Astrocyte of the cerebellum (primary cell): ENCODE data around the gene SEC61G.

ENCODE experiments used
- DNase-seq: peaks from one replicate; pipeline ENCODE4 v3.0.0-alpha.2; 2011; ENCODE audit warnings: low read depth
- H3K4me3 ChIP-seq: 2 replicates; pipeline ENCODE4 v1.5.1; 2011; ENCODE audit warnings: mild to moderate bottlenecking, low read depth, low read length, moderate library complexity
- in situ Hi-C: cut with HindIII; loops from 2 replicates; pipeline ENCODE4 v1.10.0; 2017; ENCODE audit warnings: low sequenced_read_pairs
- TF ChIP-seq, protein P1 (sequence below): IDR thresholded peaks from 2 replicates; pipeline ENCODE4 v1.5.1; 2012; ENCODE audit warnings: low read length, low read depth, moderate library complexity, mild to moderate bottlenecking; ENCODE audit errors: missing control alignments

The SEC61G gene

DNA sequence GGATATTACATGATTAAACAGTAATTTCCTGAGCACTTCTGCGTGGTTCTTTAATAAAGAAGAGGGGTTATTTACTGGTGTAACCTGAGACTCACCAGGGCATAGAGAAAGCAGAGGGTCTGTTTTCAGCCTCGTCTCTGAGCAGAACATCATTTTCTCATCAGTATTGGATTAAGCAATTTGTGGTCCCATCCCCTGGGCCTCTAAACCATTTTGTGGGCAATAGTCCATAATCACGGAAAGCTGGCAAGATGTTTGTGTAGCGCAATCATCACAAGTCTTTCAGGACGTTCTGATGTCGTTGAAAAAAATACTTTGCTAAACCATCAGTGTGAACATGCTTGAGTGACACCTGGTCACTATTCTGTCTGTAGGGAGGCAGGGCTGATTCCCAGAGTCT lies 37.1 kb upstream of the SEC61G start:
- DNase-seq, result no peak
- TF ChIP-seq, protein P1, sequence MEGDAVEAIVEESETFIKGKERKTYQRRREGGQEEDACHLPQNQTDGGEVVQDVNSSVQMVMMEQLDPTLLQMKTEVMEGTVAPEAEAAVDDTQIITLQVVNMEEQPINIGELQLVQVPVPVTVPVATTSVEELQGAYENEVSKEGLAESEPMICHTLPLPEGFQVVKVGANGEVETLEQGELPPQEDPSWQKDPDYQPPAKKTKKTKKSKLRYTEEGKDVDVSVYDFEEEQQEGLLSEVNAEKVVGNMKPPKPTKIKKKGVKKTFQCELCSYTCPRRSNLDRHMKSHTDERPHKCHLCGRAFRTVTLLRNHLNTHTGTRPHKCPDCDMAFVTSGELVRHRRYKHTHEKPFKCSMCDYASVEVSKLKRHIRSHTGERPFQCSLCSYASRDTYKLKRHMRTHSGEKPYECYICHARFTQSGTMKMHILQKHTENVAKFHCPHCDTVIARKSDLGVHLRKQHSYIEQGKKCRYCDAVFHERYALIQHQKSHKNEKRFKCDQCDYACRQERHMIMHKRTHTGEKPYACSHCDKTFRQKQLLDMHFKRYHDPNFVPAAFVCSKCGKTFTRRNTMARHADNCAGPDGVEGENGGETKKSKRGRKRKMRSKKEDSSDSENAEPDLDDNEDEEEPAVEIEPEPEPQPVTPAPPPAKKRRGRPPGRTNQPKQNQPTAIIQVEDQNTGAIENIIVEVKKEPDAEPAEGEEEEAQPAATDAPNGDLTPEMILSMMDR, result no peak
- in situ Hi-C loops, result no loop called here
- no peak overlapping the region for H3K4me3 ChIP-seq

DNA sequence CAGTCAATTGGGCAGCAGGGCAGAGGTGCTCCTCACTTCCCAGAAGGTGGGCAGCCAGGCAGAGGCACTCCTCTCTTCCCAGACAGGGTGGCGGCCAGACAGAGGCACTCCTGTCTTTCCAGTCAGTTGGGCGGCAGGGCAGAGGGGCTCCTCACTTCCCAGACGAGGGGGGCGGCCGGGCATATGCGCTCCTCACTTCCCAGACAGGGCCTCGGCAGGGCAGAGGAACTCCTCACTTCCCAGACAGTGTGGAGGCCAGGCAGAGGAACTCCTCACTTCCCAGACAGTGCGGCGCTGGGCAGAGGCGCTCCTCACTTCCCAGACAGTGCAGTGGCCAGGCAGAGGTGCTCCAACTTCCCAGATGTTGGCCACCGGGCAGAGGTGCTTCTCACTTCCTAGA lies 33.4 kb upstream of the SEC61G start:
- H3K4me3 ChIP-seq, result no peak overlapping the region
- no peak for DNase-seq
- in situ Hi-C loops, result no loop called here
- TF ChIP-seq, protein P1, result no peak

DNA sequence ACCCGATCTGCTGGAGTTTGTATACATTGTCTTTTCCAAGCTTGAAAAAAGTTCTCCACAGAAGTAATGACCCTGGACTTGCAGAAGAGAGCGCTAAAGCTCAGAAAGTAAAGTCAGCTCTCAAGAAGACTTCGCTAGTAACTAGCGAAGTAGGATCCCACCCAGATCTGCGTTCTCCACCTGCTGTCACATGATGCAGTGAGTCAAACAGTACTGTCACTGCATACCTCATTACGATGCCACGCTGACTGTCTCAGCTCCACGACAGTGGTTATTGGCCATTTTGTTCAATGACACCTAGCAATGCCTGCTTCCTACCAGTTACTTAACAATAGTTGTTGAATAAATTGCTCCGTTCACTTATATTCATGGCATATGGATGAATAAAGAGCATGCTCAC lies 29.7 kb upstream of the SEC61G start:
- DNase-seq, result peak; percentile 80
- in situ Hi-C loops, result no loop called here
- no peak overlapping the region for H3K4me3 ChIP-seq
- TF ChIP-seq, protein P1, result peak; percentile 77

DNA sequence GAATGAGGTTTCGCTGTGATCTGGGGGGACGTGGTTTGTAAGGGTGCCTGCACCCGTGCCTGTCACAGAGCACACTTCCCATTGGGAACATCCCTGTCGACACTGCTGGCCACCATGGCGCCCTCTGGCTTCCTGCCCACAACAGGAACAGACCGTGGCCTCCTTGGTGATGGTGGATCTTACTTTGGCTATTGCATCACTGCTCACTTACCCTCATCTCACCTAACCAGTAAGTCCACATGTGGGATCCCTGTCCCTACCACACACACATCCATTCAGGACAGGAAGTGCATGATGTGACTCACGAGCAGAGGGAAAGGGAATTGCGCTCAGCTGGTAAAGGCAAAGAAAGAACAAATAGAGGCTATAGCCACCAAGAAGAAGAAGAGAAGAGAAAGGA lies 26.2 kb upstream of the SEC61G start:
- H3K4me3 ChIP-seq, result no peak overlapping the region

DNA sequence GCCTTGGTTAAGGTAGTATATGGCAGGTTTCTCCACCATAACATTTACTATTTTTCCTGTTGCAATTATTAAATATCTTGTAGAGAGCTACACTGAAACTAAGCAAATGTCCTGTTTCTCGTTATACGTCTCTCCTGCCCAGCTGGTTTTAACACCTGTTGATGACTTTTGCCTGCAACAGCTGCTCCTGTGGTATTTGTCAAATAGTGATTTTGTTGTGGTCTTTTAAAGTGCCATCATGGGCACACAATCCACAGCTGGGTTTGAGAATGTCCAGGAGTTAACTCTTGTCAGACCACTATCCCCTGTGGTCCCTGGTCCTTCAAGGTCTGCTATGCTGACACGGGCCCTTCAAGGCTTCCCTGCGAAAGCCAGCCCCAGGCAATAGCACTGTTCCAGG lies 24.9 kb upstream of the SEC61G start:
- DNase-seq, result no peak
- in situ Hi-C loops, result no loop called here
- H3K4me3 ChIP-seq, result no peak overlapping the region
- TF ChIP-seq, protein P1, result no peak

More for the DNA sequence above, 26.2 kb upstream of the SEC61G start:
- TF ChIP-seq, protein P1, result no peak
- no peak for DNase-seq
- in situ Hi-C loops, result no loop called here

DNA sequence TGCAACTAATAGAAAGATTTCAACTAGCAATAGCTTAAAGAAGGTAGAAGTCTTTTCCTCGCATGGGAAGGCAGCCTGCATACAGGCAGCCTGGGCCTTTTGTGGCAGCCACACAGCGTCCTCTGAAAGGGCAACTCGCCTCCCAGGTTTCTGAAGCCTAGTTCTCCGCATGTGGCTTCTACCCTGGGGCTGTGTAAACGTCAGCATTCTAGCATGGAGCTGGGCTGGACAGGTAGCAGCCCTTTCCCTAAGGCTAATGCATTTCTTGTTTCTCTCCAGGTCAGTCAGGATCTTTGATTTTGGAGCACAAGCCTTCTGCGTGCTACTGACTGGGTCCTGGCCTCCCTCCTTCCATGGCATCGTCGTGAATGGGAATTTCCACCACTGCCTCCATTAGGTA lies 23.8 kb upstream of the SEC61G start:
- H3K4me3 ChIP-seq, result no peak overlapping the region
- in situ Hi-C loops, result no loop called here
- TF ChIP-seq, protein P1, result no peak
- DNase-seq, result no peak

DNA sequence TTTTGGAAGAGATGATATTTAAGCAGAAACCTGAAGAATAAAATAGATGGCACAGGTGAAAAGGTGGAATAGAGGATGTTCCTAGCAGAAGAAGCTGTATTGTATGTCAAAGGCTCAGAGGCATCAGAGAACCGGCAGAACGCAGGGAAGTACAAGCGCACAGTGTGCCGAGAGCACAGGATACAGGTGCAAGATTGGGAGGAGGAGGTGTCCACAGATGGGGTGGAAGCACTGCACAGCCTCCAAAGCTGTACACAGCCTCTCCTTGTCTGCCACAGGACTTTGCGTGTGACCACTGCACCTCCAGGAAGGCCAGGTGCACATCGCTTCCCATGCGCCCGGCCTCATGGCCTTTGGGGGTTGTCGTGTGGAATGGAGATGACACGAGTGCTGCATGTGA lies 23.3 kb upstream of the SEC61G start:
- in situ Hi-C loops, result no loop called here
- no peak for DNase-seq
- TF ChIP-seq, protein P1, result no peak
- H3K4me3 ChIP-seq, result no peak overlapping the region
